ENCODE measurements around the gene S100A7A. TPM values are rescaled to one million over a fixed set of nuclear protein-coding genes. Genes with fewer than 3 reads are reported as not detected.

Gene S100A7A
- total RNA-seq, 6 experiments from 2014 or later, result not detected

DNA sequence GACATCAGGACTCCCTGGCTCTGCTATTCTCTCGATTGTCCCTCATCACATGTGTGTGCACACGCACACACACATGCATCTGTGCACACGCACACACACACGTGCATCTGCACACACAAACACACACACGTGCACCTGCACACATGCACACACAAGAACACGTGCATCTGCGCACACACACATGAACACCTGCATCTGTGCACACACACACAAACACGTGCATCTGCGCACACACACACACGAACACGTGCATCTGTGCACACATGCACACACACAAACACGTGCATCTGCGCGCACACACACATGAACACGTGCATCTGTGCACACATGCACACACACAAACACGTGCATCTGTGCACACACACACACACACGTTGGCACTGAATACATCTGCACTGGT lies 14.7 kb downstream of the S100A7A start:
- Mint-ChIP-seq H3K9me3 (no peaks in the 10 kb centered on the region), H3K4me3 (no peak overlapping the region), H3K27me3 (ENCODE audit: insufficient read depth) (peaks cover 33% of the 10 kb centered on the region), H3K4me1 (ENCODE audit: low read depth) (no peaks in the 10 kb centered on the region), H3K27ac (no peak overlapping the region), H3K36me3 (ENCODE audit: low read depth) (no peaks in the 10 kb centered on the region)
- TF ChIP-seq, protein P1, sequence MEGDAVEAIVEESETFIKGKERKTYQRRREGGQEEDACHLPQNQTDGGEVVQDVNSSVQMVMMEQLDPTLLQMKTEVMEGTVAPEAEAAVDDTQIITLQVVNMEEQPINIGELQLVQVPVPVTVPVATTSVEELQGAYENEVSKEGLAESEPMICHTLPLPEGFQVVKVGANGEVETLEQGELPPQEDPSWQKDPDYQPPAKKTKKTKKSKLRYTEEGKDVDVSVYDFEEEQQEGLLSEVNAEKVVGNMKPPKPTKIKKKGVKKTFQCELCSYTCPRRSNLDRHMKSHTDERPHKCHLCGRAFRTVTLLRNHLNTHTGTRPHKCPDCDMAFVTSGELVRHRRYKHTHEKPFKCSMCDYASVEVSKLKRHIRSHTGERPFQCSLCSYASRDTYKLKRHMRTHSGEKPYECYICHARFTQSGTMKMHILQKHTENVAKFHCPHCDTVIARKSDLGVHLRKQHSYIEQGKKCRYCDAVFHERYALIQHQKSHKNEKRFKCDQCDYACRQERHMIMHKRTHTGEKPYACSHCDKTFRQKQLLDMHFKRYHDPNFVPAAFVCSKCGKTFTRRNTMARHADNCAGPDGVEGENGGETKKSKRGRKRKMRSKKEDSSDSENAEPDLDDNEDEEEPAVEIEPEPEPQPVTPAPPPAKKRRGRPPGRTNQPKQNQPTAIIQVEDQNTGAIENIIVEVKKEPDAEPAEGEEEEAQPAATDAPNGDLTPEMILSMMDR (IDR thresholded peaks at IDR 0.05), result no peak
- DNase-seq, result no peak

DNA sequence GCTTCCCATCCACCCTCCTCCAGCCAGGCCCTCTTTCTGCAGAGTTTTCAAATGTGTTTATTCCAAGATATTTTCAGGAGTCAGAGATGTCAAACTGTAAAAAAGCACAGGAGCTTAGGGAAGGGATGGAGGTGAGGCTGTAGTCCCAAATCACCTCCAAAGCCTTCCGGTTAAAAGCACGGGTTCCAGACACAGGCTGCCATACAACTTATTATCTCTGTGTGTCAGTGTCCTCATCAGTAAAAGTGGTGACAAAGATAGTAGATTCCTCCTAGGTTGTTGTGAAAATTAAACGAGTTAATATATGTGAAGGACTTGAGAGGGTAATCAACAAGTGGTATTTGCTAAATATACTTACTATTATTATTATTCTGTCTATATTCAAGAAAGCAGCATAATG lies 15.1 kb downstream of the S100A7A start:
- H3K36me3 Mint-ChIP-seq (ENCODE audit: low read depth), result no peaks in the 10 kb centered on the region
- H3K9me3 Mint-ChIP-seq, result no peaks in the 10 kb centered on the region
- peaks cover 33% of the 10 kb centered on the region for H3K27me3 Mint-ChIP-seq (ENCODE audit: insufficient read depth)
- H3K4me1 Mint-ChIP-seq (ENCODE audit: low read depth), result no peaks in the 10 kb centered on the region
- H3K27ac Mint-ChIP-seq, result no peak overlapping the region
- DNase-seq, result no peak
- H3K4me3 Mint-ChIP-seq, result no peak overlapping the region
- TF ChIP-seq, protein P1 (IDR thresholded peaks at IDR 0.05), result no peak

DNA sequence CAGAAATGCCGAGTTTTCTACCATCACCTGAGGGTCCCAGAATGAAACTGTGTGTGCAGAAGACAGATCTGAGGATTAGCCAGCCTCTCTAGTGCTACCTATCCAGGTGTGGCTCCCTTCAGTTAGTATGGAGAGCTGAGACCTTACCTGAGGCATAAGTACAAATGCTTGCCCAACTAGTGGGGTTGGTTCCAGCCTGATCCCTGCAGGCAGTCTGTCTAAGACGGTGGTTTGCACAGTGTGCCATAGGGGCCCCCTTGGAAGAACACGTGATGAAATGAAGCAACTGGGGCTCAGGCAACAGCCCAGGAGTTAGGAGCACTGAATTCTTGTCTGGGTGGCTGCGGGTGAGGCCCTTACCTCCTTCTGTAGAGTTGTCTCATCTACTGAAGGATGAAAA lies 15.6 kb downstream of the S100A7A start:
- Mint-ChIP-seq H3K27me3 (ENCODE audit: insufficient read depth) (peaks cover 31% of the 10 kb centered on the region), H3K9me3 (no peaks in the 10 kb centered on the region)
- TF ChIP-seq, protein P1 (IDR thresholded peaks at IDR 0.05), result no peak

DNA sequence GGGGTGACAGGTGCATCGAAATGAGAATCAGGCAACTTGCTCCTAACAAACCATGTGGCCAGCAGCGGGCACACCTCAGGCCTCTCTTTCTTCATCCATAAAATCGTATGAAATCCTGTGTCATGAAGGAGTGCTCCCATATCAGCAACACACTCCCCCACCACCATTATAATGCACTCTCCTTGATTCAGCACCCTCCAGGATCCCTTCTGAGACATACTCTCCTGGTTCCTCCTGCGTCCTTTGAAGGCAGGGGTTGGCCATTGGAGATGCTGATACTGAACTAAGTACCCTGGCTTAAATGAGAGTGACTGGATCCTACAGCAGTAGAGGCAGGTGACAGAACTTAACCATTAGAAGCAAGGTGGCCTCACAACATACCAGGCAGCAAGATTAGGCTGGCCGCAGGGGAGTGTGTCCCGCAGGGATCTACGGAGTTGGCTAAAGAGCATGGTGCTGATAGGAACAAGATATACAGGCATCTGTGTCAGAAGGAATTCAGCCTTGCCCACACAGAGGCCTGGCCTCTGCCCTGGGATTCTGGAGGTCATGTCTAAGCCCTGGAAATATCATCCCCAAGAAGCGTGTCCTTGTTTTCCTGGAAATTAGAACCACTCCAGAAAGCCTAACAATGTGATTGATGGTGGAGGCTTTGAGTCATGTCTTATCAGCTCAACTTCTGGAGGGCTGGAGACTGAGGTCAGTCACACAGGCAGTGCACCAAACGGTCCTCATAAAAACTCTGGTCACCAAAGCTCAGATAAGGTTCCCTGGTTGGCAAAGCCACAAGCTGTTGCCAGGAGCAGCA lies 16.8 kb downstream of the S100A7A start:
- Mint-ChIP-seq H3K36me3 (ENCODE audit: low read depth) (no peaks in the 10 kb centered on the region), H3K4me3 (no peak overlapping the region), H3K4me1 (ENCODE audit: low read depth) (no peaks in the 10 kb centered on the region), H3K9me3 (no peaks in the 10 kb centered on the region), H3K27me3 (ENCODE audit: insufficient read depth) (peaks cover 30% of the 10 kb centered on the region), H3K27ac (no peak overlapping the region)
- no peak for DNase-seq
- TF ChIP-seq, protein P1 (IDR thresholded peaks at IDR 0.05), result no peak

More for the DNA sequence above, 15.6 kb downstream of the S100A7A start:
- H3K36me3 Mint-ChIP-seq (ENCODE audit: low read depth), result no peaks in the 10 kb centered on the region
- no peak for DNase-seq
- H3K27ac Mint-ChIP-seq, result no peak overlapping the region
- H3K4me3 Mint-ChIP-seq, result no peak overlapping the region
- no peaks in the 10 kb centered on the region for H3K4me1 Mint-ChIP-seq (ENCODE audit: low read depth)

DNA sequence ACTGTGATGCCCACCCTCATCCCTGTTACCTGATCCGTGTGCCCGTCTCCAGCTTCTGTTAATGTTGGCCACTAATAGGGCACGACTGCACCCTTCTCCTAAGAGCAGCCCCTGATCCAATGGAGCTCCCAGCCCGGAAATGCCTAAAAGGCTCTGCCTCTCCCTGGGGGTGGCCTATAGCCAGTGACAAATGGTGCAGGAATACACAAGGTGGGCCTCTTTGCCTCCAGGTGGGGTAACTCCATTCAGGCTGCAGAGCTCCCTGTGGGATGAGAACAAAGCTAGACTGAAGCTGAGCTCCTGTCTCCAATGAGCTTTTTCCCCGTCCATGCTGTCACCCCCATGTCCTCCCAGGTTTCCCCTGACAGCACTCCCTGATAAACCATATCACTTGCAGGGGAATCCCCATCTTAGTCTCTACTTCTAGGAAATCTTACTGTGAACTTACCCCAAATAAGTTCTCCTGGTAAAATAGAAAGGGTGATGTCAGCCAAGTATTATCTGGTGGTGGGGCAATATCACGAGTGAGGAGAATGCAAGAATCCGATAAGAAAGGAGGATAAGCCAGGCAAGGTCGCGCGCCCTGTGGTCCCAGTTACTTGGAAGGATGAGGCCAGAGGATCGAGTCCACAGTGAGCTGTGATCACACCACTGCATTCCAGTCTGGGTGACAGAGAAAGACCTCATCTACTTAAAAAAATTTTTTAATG lies 18.6 kb downstream of the S100A7A start:
- no peak for DNase-seq
- Mint-ChIP-seq H3K4me3 (no peak overlapping the region), H3K27me3 (ENCODE audit: insufficient read depth) (peaks cover 35% of the 10 kb centered on the region), H3K4me1 (ENCODE audit: low read depth) (no peaks in the 10 kb centered on the region), H3K27ac (no peak overlapping the region), H3K9me3 (no peaks in the 10 kb centered on the region), H3K36me3 (ENCODE audit: low read depth) (no peaks in the 10 kb centered on the region)
- TF ChIP-seq, protein P1 (IDR thresholded peaks at IDR 0.05), result no peak
